Purkinje cell (primary cell): ENCODE data around the gene CMTM5. TPM values are rescaled to one million over a fixed set of nuclear protein-coding genes. Genes with fewer than 3 reads are reported as not detected.

Source experiments
- polyA plus RNA-seq: library from polyadenylated mRNA; unstranded; fragments of >200 nt; fragmentation: Nextera tagmentation; gene quantifications from 2 replicates; pipeline ENCODE4 v1.2.1, GENCODE V29; 2014

The CMTM5 gene, protein sequence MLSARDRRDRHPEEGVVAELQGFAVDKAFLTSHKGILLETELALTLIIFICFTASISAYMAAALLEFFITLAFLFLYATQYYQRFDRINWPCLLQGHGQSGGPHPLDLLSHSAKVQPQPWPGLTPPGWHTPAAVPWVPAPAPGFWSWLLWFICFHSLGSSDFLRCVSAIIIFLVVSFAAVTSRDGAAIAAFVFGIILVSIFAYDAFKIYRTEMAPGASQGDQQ
- polyA plus RNA-seq = not detected in 2 replicates

GRCh38 chr14:23376482-23377197 is at the start of gene CMTM5:
TSS of gene CMTM5 (plus strand) at chr14:23377046. CDS start at chr14:23377252, 206 bp downstream.

DNA sequence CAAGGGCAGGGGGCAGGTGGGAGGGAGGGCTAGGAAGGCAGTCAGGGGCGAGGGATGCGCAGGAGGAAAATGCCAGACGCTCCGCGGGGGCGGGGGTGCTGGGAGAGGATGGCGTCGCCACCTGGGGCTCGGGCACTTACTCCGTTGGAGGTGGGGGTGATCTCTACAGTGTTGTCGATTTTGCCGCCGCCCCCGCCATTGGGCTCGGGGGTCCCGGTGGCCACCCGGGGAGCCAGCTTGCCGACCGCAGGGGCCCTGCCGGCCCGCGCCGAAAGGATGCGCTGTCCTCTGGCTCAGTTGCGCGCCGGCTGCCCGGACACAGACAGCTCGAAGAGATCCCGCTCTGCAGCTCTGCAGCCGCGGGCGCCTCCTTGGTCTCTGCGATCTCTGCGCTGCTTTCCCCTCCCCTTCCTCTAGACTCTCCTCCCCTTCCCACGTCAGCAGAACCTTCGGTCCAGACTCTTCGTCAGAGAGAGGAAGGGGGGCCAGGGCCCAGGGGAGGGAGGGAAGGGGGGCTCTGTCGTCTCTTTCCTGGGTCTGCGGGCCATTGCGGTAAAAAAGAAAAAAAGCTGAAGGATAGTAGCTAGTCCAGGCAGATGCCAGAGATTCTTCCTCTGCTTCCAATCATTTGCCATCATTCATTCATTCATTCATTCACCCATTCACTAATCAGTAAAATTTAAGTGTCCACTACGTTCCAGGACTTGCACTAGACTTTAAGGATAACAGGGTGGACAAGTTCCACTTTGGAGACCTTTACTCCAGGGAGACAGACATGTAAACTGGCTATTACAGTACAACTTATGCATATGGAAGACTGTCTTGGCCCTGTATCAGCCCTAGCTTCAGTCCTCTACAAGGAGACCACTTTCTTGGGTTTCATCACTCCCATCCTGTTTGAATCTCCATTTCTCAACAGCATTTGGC is 24.1 kb upstream of the CMTM5 start, which contains the start of gene SLC22A17:
Gene SLC22A17 (minus strand): TSS at position 382 of the 927 bp plus-strand sequence.

GRCh38 chr14:23365036-23365731 is 11.7 kb upstream of the CMTM5 start, which contains the start of gene EFS:
TSS of gene EFS (minus strand) at chr14:23365172. CDS start at chr14:23365025, 147 bp downstream.

GRCh38 chr14:23372509-23372908 is 4.3 kb upstream of the CMTM5 start, which contains the start of gene IL25:
TSS of gene IL25 (plus strand) at chr14:23372809.

DNA sequence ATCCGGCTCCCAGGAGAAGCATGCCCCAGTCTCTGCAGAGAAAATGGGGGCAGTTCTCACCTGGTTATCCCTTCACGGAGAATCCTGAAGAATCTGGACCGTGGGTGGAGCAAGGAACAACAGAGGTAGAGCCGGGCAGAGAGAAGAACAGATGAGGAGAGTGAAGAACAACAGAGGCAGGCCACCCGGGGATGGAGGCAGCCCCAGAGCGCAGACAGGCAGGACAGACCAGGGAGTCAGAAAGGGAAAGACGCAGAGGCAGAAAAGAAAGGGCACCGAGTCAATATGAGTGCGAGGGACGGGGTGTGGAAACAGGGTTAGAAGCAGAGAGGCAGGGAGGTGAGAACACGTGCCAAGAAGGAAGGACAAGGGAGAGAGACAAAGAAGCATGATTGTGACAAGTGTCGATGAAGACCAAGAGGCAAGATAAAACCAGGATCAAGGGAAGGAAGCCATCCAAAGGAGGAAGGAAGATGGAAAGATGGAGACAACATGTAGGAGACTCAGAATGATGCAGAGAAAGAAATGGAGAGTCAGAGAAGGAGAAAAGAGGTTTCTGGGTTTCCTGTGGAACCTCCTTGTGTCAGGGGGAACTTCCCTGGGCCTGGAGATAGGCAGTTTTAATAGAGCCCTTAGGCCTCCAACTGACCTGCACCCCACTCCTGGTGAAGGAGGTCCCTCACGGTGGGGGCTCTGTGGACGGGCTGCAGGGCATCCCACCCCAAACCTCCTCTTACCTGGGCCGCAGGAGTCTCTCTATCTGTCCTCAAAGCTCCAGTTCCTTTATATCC is 30.9 kb downstream of the CMTM5 start, which contains the start of gene MYH6:
Gene MYH6 (minus strand): TSS at position 758 of the 791 bp plus-strand sequence. CDS start 1,050 bp downstream, outside the sequence.

Other genes with a start within 250 kb of the CMTM5 start
- gene SLC7A8, start 193.4 kb upstream of the CMTM5 start, polyA plus RNA-seq = 22.0 and 27.0 TPM in 2 replicates
- gene RNF212B, start 139.1 kb upstream of the CMTM5 start, polyA plus RNA-seq = not detected in 2 replicates
- 1.2 and 5.5 TPM in 2 replicates for gene HOMEZ, start 90.9 kb upstream of the CMTM5 start, polyA plus RNA-seq
- gene PPP1R3E, start 74.2 kb upstream of the CMTM5 start, polyA plus RNA-seq = 37.3 and 59.4 TPM in 2 replicates
- gene BCL2L2, start 70.2 kb upstream of the CMTM5 start, polyA plus RNA-seq = 10.8 and 11.4 TPM in 2 replicates
- 52.3 and 57.9 TPM in 2 replicates for gene PABPN1, start 55.6 kb upstream of the CMTM5 start, polyA plus RNA-seq
- 46.4 and 58.9 TPM in 2 replicates for gene SLC22A17, start 24.2 kb upstream of the CMTM5 start, polyA plus RNA-seq
- gene EFS, start 11.9 kb upstream of the CMTM5 start, polyA plus RNA-seq = 0.16 and 0.21 TPM in 2 replicates
- not detected in 2 replicates for gene IL25, start 4.2 kb upstream of the CMTM5 start, polyA plus RNA-seq
- not detected in 2 replicates for gene MYH6, start 31.2 kb downstream of the CMTM5 start, polyA plus RNA-seq
- gene MYH7, start 58.6 kb downstream of the CMTM5 start, polyA plus RNA-seq = not detected in 2 replicates
- 77.3 and 118 TPM in 2 replicates for gene NGDN, start 92.7 kb downstream of the CMTM5 start, polyA plus RNA-seq
- 1.7 and 2.7 TPM in 2 replicates for gene ZFHX2, start 174.7 kb downstream of the CMTM5 start, polyA plus RNA-seq
- gene THTPA, start 179.2 kb downstream of the CMTM5 start, polyA plus RNA-seq = 6.7 and 16.0 TPM in 2 replicates
- gene AP1G2, start 190.7 kb downstream of the CMTM5 start, polyA plus RNA-seq = 7.7 and 8.5 TPM in 2 replicates
- 1.1 and 8.0 TPM in 2 replicates for gene JPH4, start 201.7 kb downstream of the CMTM5 start, polyA plus RNA-seq